Progenitor cell of endocrine pancreas (in vitro differentiated cells): ENCODE measurements around the gene UBQLN1. TPM values are rescaled to one million over a fixed set of nuclear protein-coding genes. Genes with fewer than 3 reads are reported as not detected.

Source experiments
- DNase-seq: peaks from one replicate; pipeline ENCODE4 v3.0.0; 2021; ENCODE audit warnings: low spot score; ENCODE audit not compliant: unreplicated experiment
- H3K27ac Mint-ChIP-seq: 2 replicates; pipeline ENCODE4 v1.8.0; 2021; ENCODE audit warnings: mild to moderate bottlenecking, moderate library complexity, mixed read lengths
- H3K27me3 Mint-ChIP-seq: 2 replicates; pipeline ENCODE4 v1.8.0; 2021; ENCODE audit warnings: mixed read lengths
- H3K36me3 Mint-ChIP-seq: 2 replicates; pipeline ENCODE4 v1.8.0; 2022; ENCODE audit warnings: mixed read lengths; ENCODE audit not compliant: insufficient read depth
- H3K4me1 Mint-ChIP-seq: 2 replicates; pipeline ENCODE4 v1.8.0; 2021; ENCODE audit warnings: low read depth, mixed read lengths
- H3K4me3 Mint-ChIP-seq: 2 replicates; pipeline ENCODE4 v1.8.0; 2021; ENCODE audit warnings: low read depth, mild to moderate bottlenecking, moderate library complexity, mixed read lengths
- H3K9me3 Mint-ChIP-seq: 2 replicates; pipeline ENCODE4 v1.8.0; 2021; ENCODE audit warnings: low read depth, mixed read lengths
- CTCF ChIP-seq: fragments of 200-600 bp; sonication (generic); IDR thresholded peaks from one replicate; pipeline ENCODE4 v1.5.0; 2021; ENCODE audit warnings: antibody characterized with exemption, mild to moderate bottlenecking; ENCODE audit not compliant: unreplicated experiment
- total RNA-seq: library from RNA; stranded (reverse); gene quantifications from 2 replicates; pipeline ENCODE4 v1.2.1, GENCODE V29; 2021

The UBQLN1 gene
- total RNA-seq, 1 donor from 2014 or later = 108 TPM

GRCh38 chr9:83701769-83702168 lies 6.0 kb downstream of the UBQLN1 start:
- Mint-ChIP-seq H3K4me3 (no peak overlapping the region), H3K36me3 (peaks cover 6% of the 10 kb centered on the region), H3K27ac (peak overlapping the region; percentile 67), H3K27me3 (no peaks in the 10 kb centered on the region), H3K4me1 (peaks cover 17% of the 10 kb centered on the region), H3K9me3 (peaks cover 4% of the 10 kb centered on the region)
- TF ChIP-seq CTCF = no peak
- no peak for DNase-seq

DNA sequence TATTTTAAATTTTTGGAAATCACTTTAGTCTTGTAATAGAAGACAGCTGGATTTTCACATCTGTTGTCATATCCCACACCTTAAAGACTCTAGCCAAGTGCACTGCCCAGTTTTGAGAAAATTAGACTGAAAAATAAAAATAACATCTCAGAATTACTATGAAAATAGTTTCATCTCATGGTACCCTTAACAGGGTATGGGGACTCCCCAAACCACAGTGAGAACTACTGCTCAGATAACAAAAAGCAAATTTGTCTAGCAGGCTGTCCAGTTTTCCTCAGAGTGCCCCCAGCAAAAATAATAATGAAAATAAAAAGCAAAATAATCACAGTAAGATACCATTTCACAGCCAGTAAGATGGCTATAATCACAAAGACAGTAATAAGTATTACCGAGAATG lies 6.5 kb downstream of the UBQLN1 start:
- DNase-seq = no peak
- Mint-ChIP-seq H3K4me3 (no peak overlapping the region), H3K27me3 (no peaks in the 10 kb centered on the region), H3K4me1 (peaks cover 16% of the 10 kb centered on the region), H3K9me3 (peaks cover 4% of the 10 kb centered on the region), H3K36me3 (peaks cover 6% of the 10 kb centered on the region), H3K27ac (no peak overlapping the region)
- TF ChIP-seq CTCF = no peak

DNA sequence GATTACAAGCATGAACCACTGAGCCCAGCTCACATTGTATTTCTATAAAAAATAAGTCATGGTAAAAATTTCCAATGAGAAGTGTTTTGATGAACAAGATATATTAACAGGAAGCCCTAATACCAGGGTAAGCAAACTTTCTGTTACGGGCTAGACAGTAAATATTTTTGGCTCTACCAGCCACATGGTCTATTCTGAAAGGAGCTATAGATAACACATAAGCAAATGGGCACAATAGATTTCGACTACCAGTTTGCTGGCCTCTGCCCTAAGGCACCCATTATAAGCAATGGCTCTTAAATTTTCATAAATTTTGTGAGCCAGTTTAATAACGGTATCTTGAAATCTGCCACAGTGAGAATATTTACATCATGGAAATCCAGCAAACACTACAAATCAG lies 8.1 kb downstream of the UBQLN1 start:
- H3K27ac Mint-ChIP-seq = peak overlapping the region; percentile 27
- no peaks in the 10 kb centered on the region for H3K27me3 Mint-ChIP-seq

DNA sequence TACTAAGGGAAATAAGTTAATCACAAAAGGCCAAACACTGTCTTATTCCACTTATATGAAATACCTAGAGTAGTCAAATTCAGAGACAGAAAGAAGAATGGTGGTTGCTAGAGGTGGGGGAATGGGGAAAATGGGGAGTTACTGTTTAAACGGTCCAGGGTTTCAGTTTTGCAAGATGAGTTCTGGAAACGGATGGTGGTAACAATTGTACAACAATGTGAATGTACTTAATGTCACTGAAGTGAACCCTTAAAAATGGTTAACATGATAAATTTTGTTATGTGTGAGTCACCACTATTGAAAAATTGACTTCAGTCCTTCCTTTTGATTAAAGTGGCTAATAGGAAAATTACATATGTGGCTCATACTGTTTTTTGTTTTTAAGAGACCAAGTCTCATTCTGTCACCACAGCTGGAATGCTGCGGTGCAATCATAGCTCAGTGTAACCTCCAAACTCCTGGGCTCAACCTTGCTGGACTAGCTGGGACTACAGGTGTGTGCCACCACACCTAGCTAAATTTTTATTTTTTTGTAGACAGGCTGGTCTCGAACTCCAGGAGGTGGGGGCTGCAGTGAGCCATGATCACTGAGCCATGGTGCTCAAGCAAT lies 8.7 kb downstream of the UBQLN1 start:
- TF ChIP-seq CTCF = no peak
- Mint-ChIP-seq H3K9me3 (no peaks in the 10 kb centered on the region), H3K4me1 (peaks cover 7% of the 10 kb centered on the region), H3K27ac (peak overlapping the region; percentile 31), H3K36me3 (no peaks in the 10 kb centered on the region), H3K27me3 (no peaks in the 10 kb centered on the region), H3K4me3 (no peak overlapping the region)
- DNase-seq = no peak

More for the DNA sequence above, 8.1 kb downstream of the UBQLN1 start:
- Mint-ChIP-seq H3K36me3 (no peaks in the 10 kb centered on the region), H3K4me3 (no peak overlapping the region), H3K9me3 (no peaks in the 10 kb centered on the region), H3K4me1 (peaks cover 7% of the 10 kb centered on the region)
- no peak for TF ChIP-seq CTCF
- DNase-seq = no peak

DNA sequence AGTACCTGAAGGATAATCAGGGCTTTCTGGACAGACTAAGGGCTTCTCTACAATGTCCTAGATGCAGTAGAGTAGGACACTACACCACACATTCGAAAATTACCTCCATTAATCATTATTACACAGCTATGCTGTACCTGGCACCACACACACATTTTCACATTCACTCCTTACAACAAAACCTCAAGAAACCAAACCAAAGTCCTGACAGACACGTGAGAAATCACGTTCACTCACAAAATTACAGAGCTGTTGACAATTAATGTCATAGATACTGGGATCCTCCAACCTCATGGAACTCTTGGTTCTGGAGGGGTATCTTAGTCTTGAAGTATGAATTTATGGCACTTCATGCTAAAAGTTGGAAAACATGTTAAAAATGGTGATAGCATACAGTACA lies 16.3 kb downstream of the UBQLN1 start:
- H3K27me3 Mint-ChIP-seq = no peaks in the 10 kb centered on the region
- no peaks in the 10 kb centered on the region for H3K36me3 Mint-ChIP-seq
- peaks cover 7% of the 10 kb centered on the region for H3K4me1 Mint-ChIP-seq
- no peak overlapping the region for H3K27ac Mint-ChIP-seq
- no peak for DNase-seq
- H3K4me3 Mint-ChIP-seq = no peak overlapping the region
- no peak for TF ChIP-seq CTCF
- H3K9me3 Mint-ChIP-seq = no peaks in the 10 kb centered on the region
